ENCODE data around the gene SMIM12.
A peak's percentile ranks its signal among the peaks of the same experiment; 100 is the strongest.

SMIM12 gene

GRCh38 chr1:34889705-34890104 lies 30.2 kb upstream of the SMIM12 start:
- Mint-ChIP-seq H3K9me3 (peaks cover 7% of the 10 kb centered on the region), H3K27me3 (peaks cover 15% of the 10 kb centered on the region), H3K4me1 (peaks cover 4% of the 10 kb centered on the region), H3K4me3 (no peak overlapping the region), H3K27ac (no peak overlapping the region), H3K36me3 (peaks cover 8% of the 10 kb centered on the region)
- DNase-seq (ENCODE audit: low spot score in 2 of 2) (no peak), ATAC-seq (ENCODE audit: low read depth) (no peak)

- peaks cover 6% of the 10 kb centered on the region for H3K36me3 Mint-ChIP-seq
- H3K4me1 Mint-ChIP-seq = peaks cover 4% of the 10 kb centered on the region
- DNase-seq (ENCODE audit: low spot score in 2 of 2) = no peak
- no peak overlapping the region for H3K4me3 Mint-ChIP-seq
- H3K27ac Mint-ChIP-seq = no peak overlapping the region
- peaks cover 17% of the 10 kb centered on the region for H3K27me3 Mint-ChIP-seq
- ATAC-seq (ENCODE audit: low read depth) = no peak
- peaks cover 7% of the 10 kb centered on the region for H3K9me3 Mint-ChIP-seq
Observed at GRCh38 chr1:34887593-34887992, 28.0 kb upstream of the SMIM12 start.

- Mint-ChIP-seq H3K27ac (no peak overlapping the region), H3K27me3 (peaks cover 19% of the 10 kb centered on the region), H3K9me3 (no peaks in the 10 kb centered on the region), H3K4me1 (peaks cover 4% of the 10 kb centered on the region), H3K36me3 (peaks cover 1% of the 10 kb centered on the region), H3K4me3 (peak overlapping the region; percentile 80)
- ATAC-seq (ENCODE audit: low read depth) (peak; percentile 71), DNase-seq (ENCODE audit: low spot score in 2 of 2) (peak; percentile 19 to 25)
Observed at GRCh38 chr1:34885405-34886247, 26.1 kb upstream of the SMIM12 start.

- ATAC-seq (ENCODE audit: low read depth) (peak; percentile 36), DNase-seq (ENCODE audit: low spot score in 2 of 2) (no peak)
- Mint-ChIP-seq H3K27me3 (peaks cover 19% of the 10 kb centered on the region), H3K9me3 (no peaks in the 10 kb centered on the region), H3K4me3 (peak overlapping the region; percentile 80), H3K4me1 (peaks cover 4% of the 10 kb centered on the region), H3K27ac (no peak overlapping the region), H3K36me3 (peaks cover 1% of the 10 kb centered on the region)
Observed at GRCh38 chr1:34884961-34885360, 25.4 kb upstream of the SMIM12 start.

- Mint-ChIP-seq H3K4me3 (peak overlapping the region; percentile 80), H3K27me3 (peaks cover 19% of the 10 kb centered on the region), H3K4me1 (peaks cover 4% of the 10 kb centered on the region), H3K36me3 (peaks cover under 1% of the 10 kb centered on the region), H3K27ac (no peak overlapping the region), H3K9me3 (no peaks in the 10 kb centered on the region)
- ATAC-seq (ENCODE audit: low read depth) (no peak), DNase-seq (ENCODE audit: low spot score in 2 of 2) (no peak)
Observed at GRCh38 chr1:34884536-34884935, 25.0 kb upstream of the SMIM12 start.

- Mint-ChIP-seq H3K4me3 (no peak overlapping the region), H3K27me3 (peaks cover 6% of the 10 kb centered on the region), H3K36me3 (peaks cover 6% of the 10 kb centered on the region), H3K4me1 (no peaks in the 10 kb centered on the region), H3K9me3 (no peaks in the 10 kb centered on the region), H3K27ac (no peak overlapping the region)
- DNase-seq (ENCODE audit: low spot score in 2 of 2) = no peak
- ATAC-seq (ENCODE audit: low read depth) = no peak
Observed at GRCh38 chr1:34879230-34879629, 19.7 kb upstream of the SMIM12 start.

- no peak for ATAC-seq (ENCODE audit: low read depth)
- Mint-ChIP-seq H3K4me1 (no peaks in the 10 kb centered on the region), H3K36me3 (peaks cover 9% of the 10 kb centered on the region), H3K27me3 (peaks cover 3% of the 10 kb centered on the region), H3K27ac (no peak overlapping the region), H3K9me3 (no peaks in the 10 kb centered on the region), H3K4me3 (no peak overlapping the region)
- DNase-seq (ENCODE audit: low spot score in 2 of 2) = no peak
Observed at GRCh38 chr1:34876406-34876805, 16.9 kb upstream of the SMIM12 start.

GRCh38 chr1:34874296-34874952 lies 14.9 kb upstream of the SMIM12 start:
- H3K27ac Mint-ChIP-seq = no peak overlapping the region
- DNase-seq (ENCODE audit: low spot score in 2 of 2) = no peak
- H3K36me3 Mint-ChIP-seq = peaks cover 9% of the 10 kb centered on the region
- peaks cover 3% of the 10 kb centered on the region for H3K27me3 Mint-ChIP-seq
- H3K4me3 Mint-ChIP-seq = no peak overlapping the region
- no peaks in the 10 kb centered on the region for H3K9me3 Mint-ChIP-seq
- H3K4me1 Mint-ChIP-seq = no peaks in the 10 kb centered on the region
- ATAC-seq (ENCODE audit: low read depth) = no peak

- Mint-ChIP-seq H3K27me3 (peaks cover 3% of the 10 kb centered on the region), H3K9me3 (no peaks in the 10 kb centered on the region), H3K27ac (no peak overlapping the region), H3K4me1 (peaks cover 3% of the 10 kb centered on the region), H3K36me3 (peaks cover 9% of the 10 kb centered on the region), H3K4me3 (no peak overlapping the region)
- DNase-seq (ENCODE audit: low spot score in 2 of 2) = no peak
- no peak for ATAC-seq (ENCODE audit: low read depth)
Observed at GRCh38 chr1:34872133-34872503, 12.6 kb upstream of the SMIM12 start.

GRCh38 chr1:34871443-34872132 lies 12.0 kb upstream of the SMIM12 start:
- DNase-seq (ENCODE audit: low spot score in 2 of 2) = no peak
- no peaks in the 10 kb centered on the region for H3K9me3 Mint-ChIP-seq
- H3K27ac Mint-ChIP-seq = no peak overlapping the region
- no peak overlapping the region for H3K4me3 Mint-ChIP-seq
- H3K4me1 Mint-ChIP-seq = peaks cover 3% of the 10 kb centered on the region
- H3K36me3 Mint-ChIP-seq = peaks cover 5% of the 10 kb centered on the region
- no peak for ATAC-seq (ENCODE audit: low read depth)
- peaks cover 2% of the 10 kb centered on the region for H3K27me3 Mint-ChIP-seq

- Mint-ChIP-seq H3K4me3 (no peak overlapping the region), H3K27ac (no peak overlapping the region), H3K4me1 (peaks cover 3% of the 10 kb centered on the region), H3K9me3 (no peaks in the 10 kb centered on the region), H3K27me3 (peaks cover 1% of the 10 kb centered on the region), H3K36me3 (peaks cover 2% of the 10 kb centered on the region)
- ATAC-seq (ENCODE audit: low read depth) (no peak), DNase-seq (ENCODE audit: low spot score in 2 of 2) (no peak)
Observed at GRCh38 chr1:34870395-34870794, 10.8 kb upstream of the SMIM12 start.

GRCh38 chr1:34869760-34870159 lies 10.2 kb upstream of the SMIM12 start:
- no peak for DNase-seq (ENCODE audit: low spot score in 2 of 2)
- H3K36me3 Mint-ChIP-seq = peaks cover 2% of the 10 kb centered on the region

GRCh38 chr1:34868230-34869049 lies 8.9 kb upstream of the SMIM12 start:
- Mint-ChIP-seq H3K4me3 (peak overlapping the region; percentile 22), H3K9me3 (no peaks in the 10 kb centered on the region), H3K27me3 (peaks cover 1% of the 10 kb centered on the region), H3K36me3 (peaks cover 2% of the 10 kb centered on the region), H3K27ac (no peak overlapping the region), H3K4me1 (peaks cover 7% of the 10 kb centered on the region)
- DNase-seq (ENCODE audit: low spot score in 2 of 2) (no peak), ATAC-seq (ENCODE audit: low read depth) (no peak)

More at GRCh38 chr1:34869760-34870159, 10.2 kb upstream of the SMIM12 start:
- no peak for ATAC-seq (ENCODE audit: low read depth)
- H3K4me1 Mint-ChIP-seq = peaks cover 5% of the 10 kb centered on the region
- H3K9me3 Mint-ChIP-seq = no peaks in the 10 kb centered on the region
- no peak overlapping the region for H3K27ac Mint-ChIP-seq
- H3K4me3 Mint-ChIP-seq = no peak overlapping the region
- peaks cover 1% of the 10 kb centered on the region for H3K27me3 Mint-ChIP-seq

Data from memory B cell (primary cell).